Activated naive CD8-positive, alpha-beta T cell treated with anti-CD3 and anti-CD28 coated beads, Interleukin-2, amount 50 U/mL, for 16 hours (primary cell): ENCODE data around the gene SLC4A2.

Experiments
- DNase-seq: peaks from one replicate; pipeline ENCODE4 v3.0.0-alpha.2; 2020; ENCODE audit warnings: low read depth, low spot score

Gene SLC4A2

GRCh38 chr7:151063212-151063561 is 3.8 kb downstream of the SLC4A2 start:
- no peak for DNase-seq

- DNase-seq, result no peak
These were observed 5.1 kb downstream of the SLC4A2 start for GRCh38 chr7:151064454-151064853.

GRCh38 chr7:151064993-151065392 is 5.6 kb downstream of the SLC4A2 start:
- DNase-seq, result no peak

- no peak for DNase-seq
These were observed 6.1 kb downstream of the SLC4A2 start for GRCh38 chr7:151065516-151065915.

- DNase-seq, result no peak
These were observed 7.0 kb downstream of the SLC4A2 start for GRCh38 chr7:151066273-151066974.

GRCh38 chr7:151068069-151068773 is 8.8 kb downstream of the SLC4A2 start:
- no peak for DNase-seq

- DNase-seq, result no peak
These were observed 10.6 kb downstream of the SLC4A2 start for GRCh38 chr7:151069841-151070573.

- DNase-seq, result no peak
These were observed 11.2 kb downstream of the SLC4A2 start for GRCh38 chr7:151070574-151070960.

- no peak for DNase-seq
These were observed 11.9 kb downstream of the SLC4A2 start for GRCh38 chr7:151071032-151071866.

- no peak for DNase-seq
These were observed 14.6 kb downstream of the SLC4A2 start for GRCh38 chr7:151073990-151074389.

GRCh38 chr7:151074817-151075661 is 15.7 kb downstream of the SLC4A2 start:
- no peak for DNase-seq

GRCh38 chr7:151075662-151075971 is 16.2 kb downstream of the SLC4A2 start:
- DNase-seq, result no peak

- DNase-seq, result no peak
These were observed 16.6 kb downstream of the SLC4A2 start for GRCh38 chr7:151075978-151076426.

GRCh38 chr7:151076863-151077704 is 17.7 kb downstream of the SLC4A2 start:
- no peak for DNase-seq

GRCh38 chr7:151077705-151078232 is 18.4 kb downstream of the SLC4A2 start:
- no peak for DNase-seq

- no peak for DNase-seq
These were observed 19.0 kb downstream of the SLC4A2 start for GRCh38 chr7:151078233-151079040.

GRCh38 chr7:151079199-151079910 is 20.0 kb downstream of the SLC4A2 start:
- DNase-seq, result no peak

GRCh38 chr7:151080067-151080521 is 20.7 kb downstream of the SLC4A2 start:
- DNase-seq, result no peak
